IMR-90 (cell line): ENCODE data around the gene ACTL6B.

ENCODE experiments used
- CEBPB ChIP-seq: IDR thresholded peaks from 2 replicates; pipeline ENCODE4 v1.6.1; 2012; ENCODE audit warnings: low read depth, low read length, improper control_type of control experiment
- POLR2A ChIP-seq: IDR thresholded peaks from 2 replicates; pipeline ENCODE4 v1.6.1; 2012; ENCODE audit warnings: mild to moderate bottlenecking, low read depth, low read length
- RAD21 ChIP-seq: IDR thresholded peaks from 2 replicates; pipeline ENCODE4 v1.6.1; 2012; ENCODE audit warnings: low read length, improper control_type of control experiment
- RCOR1 ChIP-seq: IDR thresholded peaks from 2 replicates; pipeline ENCODE4 v1.6.1; 2012; ENCODE audit warnings: mild to moderate bottlenecking, low read length, improper control_type of control experiment; ENCODE audit not compliant: insufficient replicate concordance
- RFX5 ChIP-seq: IDR thresholded peaks from 2 replicates; pipeline ENCODE4 v1.8.0; 2012; ENCODE audit warnings: low read depth, mild to moderate bottlenecking, low read length, moderate library complexity
- TF ChIP-seq, protein P1 (sequence below): conservative IDR thresholded peaks from 2 replicates; pipeline ENCODE4 v1.5.1; 2012; ENCODE audit warnings: mild to moderate bottlenecking, low read depth, low read length, improper control_type of control experiment

DNA sequence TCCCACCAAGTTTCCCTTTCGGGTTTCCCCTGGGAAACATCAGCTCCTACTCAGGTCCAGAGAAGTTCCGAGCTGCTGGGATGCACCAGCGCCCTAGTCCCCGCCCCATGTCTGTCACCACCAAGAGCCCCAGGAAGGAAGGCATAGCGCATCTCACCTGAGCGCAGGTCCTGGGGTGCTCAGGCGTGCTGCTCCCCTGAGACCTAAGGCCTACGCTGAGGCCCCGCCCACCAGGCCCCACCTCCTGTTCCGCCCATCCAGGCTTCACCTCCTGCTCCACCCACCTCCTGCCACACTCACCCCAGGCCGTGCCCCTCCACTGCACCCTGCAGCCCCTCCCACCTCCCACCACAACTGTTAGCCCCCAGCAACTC lies 13.7 kb downstream of the ACTL6B start:
- TF ChIP-seq, protein P1, sequence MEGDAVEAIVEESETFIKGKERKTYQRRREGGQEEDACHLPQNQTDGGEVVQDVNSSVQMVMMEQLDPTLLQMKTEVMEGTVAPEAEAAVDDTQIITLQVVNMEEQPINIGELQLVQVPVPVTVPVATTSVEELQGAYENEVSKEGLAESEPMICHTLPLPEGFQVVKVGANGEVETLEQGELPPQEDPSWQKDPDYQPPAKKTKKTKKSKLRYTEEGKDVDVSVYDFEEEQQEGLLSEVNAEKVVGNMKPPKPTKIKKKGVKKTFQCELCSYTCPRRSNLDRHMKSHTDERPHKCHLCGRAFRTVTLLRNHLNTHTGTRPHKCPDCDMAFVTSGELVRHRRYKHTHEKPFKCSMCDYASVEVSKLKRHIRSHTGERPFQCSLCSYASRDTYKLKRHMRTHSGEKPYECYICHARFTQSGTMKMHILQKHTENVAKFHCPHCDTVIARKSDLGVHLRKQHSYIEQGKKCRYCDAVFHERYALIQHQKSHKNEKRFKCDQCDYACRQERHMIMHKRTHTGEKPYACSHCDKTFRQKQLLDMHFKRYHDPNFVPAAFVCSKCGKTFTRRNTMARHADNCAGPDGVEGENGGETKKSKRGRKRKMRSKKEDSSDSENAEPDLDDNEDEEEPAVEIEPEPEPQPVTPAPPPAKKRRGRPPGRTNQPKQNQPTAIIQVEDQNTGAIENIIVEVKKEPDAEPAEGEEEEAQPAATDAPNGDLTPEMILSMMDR, result no peak
- no peak for TF ChIP-seq POLR2A
- no peak for TF ChIP-seq RFX5
- no peak for TF ChIP-seq RAD21
- TF ChIP-seq CEBPB, result no peak
- no peak for TF ChIP-seq RCOR1
